DND-41 (cell line): ENCODE results near the gene H1-8.

Source experiments
- CTCF ChIP-seq: IDR thresholded peaks from 2 replicates; pipeline ENCODE4 v1.5.1; 2012; ENCODE audit warnings: borderline replicate concordance, low read length, moderate library complexity, mild to moderate bottlenecking; ENCODE audit not compliant: poor library complexity, severe bottlenecking; ENCODE audit errors: extremely low read depth
- EZH2 ChIP-seq: IDR thresholded peaks from 3 replicates; pipeline ENCODE4 v1.6.1; 2012; ENCODE audit warnings: borderline replicate concordance, low read depth, mild to moderate bottlenecking, moderate library complexity, low read length, inconsistent platforms; ENCODE audit not compliant: severe bottlenecking

DNA sequence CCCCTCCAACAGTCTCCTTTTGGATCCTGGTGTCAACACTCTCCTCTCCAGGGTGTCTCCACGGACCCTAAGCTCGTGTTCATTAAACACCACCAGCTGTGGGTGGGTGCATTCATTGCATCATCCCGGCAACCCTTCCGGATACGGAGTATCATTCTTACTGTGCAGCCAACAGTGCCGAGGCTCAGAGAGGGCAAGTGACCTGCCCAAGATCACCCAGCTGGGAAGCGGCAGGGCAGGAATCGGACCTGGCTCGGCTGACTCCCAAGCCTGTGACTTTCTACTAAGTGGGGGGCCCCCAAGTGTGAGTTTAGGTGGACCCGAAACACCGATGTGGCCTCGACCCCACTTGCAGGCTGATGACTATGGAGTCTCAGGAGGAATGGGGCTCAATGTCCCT, 20.4 kb downstream of the H1-8 start:
- TF ChIP-seq CTCF, result no peak
- TF ChIP-seq EZH2, result no peak
